Activated naive CD8-positive, alpha-beta T cell treated with anti-CD3 and anti-CD28 coated beads, Interleukin-2, amount 50 U/mL, for 24 hours (primary cell): ENCODE measurements around the gene DBNDD1.

Experiments
- ATAC-seq: fragments of 150-1000 bp; cut with Tn5 transposase; one replicate; pipeline ENCODE4 v1.10.0; 2021
- DNase-seq: peaks from one replicate; pipeline ENCODE4 v3.0.0; 2021
- H3K27ac Mint-ChIP-seq: one replicate; pipeline ENCODE4 v1.8.0; 2021; ENCODE audit warnings: mild to moderate bottlenecking, mixed read lengths
- H3K27me3 Mint-ChIP-seq: one replicate; pipeline ENCODE4 v1.8.0; 2021; ENCODE audit warnings: mixed read lengths
- H3K36me3 Mint-ChIP-seq: one replicate; pipeline ENCODE4 v1.8.0; 2021; ENCODE audit warnings: low read depth, mixed read lengths
- H3K4me1 Mint-ChIP-seq: one replicate; pipeline ENCODE4 v1.8.0; 2021; ENCODE audit warnings: mixed read lengths
- H3K4me3 Mint-ChIP-seq: one replicate; pipeline ENCODE4 v1.8.0; 2021; ENCODE audit warnings: mild to moderate bottlenecking, moderate library complexity, mixed read lengths
- H3K9me3 Mint-ChIP-seq: one replicate; pipeline ENCODE4 v1.8.0; 2021; ENCODE audit warnings: mixed read lengths

DBNDD1 gene

DNA sequence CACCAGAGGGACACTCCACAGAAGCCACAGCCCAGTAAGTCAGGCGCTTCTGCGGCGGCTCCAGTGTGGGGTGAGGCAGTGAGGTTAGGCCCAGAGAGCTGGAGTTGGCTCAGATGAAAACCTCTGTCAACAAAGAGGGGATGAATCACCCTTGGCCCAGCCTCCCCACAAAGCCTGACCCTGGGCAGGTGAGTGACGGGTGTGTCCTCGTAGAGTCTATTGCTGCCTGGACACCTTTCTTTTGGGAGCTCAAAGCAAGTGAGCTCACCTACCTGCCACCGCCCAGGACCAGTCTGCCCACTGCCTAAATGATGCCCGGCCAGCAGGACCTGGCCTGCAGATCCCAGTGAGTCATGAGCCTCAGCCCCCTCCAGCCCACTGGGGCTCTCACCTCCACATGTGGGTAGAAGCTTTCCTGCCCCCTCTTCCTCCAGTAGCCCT lies 24.9 kb upstream of the DBNDD1 start:
- Mint-ChIP-seq H3K9me3 (no peaks in the 10 kb centered on the region), H3K27ac (no peak overlapping the region), H3K4me1 (peaks cover 8% of the 10 kb centered on the region), H3K27me3 (peaks cover 12% of the 10 kb centered on the region), H3K36me3 (peaks cover 2% of the 10 kb centered on the region), H3K4me3 (no peak overlapping the region)
- DNase-seq (no peak), ATAC-seq (no peak)

DNA sequence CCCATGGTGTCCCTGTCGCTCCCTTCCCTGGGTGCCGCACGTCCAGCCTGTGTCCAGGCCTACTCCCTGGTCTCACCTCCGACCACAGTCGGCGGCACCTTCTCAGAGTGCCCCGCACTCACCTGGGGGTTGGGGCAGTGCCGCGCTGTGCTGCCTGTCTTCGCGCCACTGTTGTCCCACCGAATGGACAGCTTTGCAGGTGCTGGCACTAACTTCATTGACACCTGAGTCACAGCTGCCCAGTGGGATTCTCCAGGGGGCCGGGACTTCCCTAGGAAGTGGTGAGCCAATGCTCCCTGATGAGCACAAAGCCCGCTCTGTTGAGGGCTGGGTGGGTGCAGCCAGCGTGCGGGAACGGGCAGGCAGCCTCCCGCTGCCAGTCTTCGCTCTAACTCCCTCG lies 24.3 kb upstream of the DBNDD1 start:
- ATAC-seq (no peak), DNase-seq (no peak)
- H3K27ac Mint-ChIP-seq: no peak overlapping the region
- H3K4me3 Mint-ChIP-seq: no peak overlapping the region
- H3K27me3 Mint-ChIP-seq: peaks cover 10% of the 10 kb centered on the region
- peaks cover 4% of the 10 kb centered on the region for H3K4me1 Mint-ChIP-seq
- H3K9me3 Mint-ChIP-seq: no peaks in the 10 kb centered on the region
- peaks cover 2% of the 10 kb centered on the region for H3K36me3 Mint-ChIP-seq

DNA sequence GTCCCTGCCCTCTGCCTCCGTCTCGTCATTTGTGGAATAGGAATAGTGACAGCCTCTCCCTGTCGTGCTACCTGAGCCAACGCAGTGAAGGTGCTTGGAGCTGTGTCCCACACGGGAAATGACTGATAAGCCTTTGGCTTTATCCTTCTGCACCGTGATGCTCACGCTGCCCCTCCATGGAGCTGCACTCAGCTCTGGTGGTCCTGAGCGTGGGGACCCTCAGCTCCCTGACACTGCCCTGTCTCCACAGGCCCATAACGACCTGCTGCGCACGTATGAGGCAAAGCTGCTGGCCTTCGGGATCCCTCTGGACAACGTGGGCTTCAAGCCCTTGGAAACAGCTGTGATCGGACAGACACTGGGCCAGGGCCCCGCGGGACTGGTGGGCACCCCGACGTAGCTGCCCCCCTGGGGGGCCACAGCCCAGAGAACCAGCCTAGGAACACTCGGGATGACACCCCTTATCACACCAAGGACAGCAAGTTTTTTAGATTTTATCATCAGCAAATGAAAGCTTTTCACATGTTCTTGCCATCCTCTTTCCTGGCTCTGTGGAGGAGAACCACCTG lies 23.8 kb upstream of the DBNDD1 start:
- Mint-ChIP-seq H3K9me3 (no peaks in the 10 kb centered on the region), H3K4me3 (no peak overlapping the region), H3K36me3 (peaks cover 2% of the 10 kb centered on the region), H3K27me3 (peaks cover 5% of the 10 kb centered on the region), H3K4me1 (peaks cover 4% of the 10 kb centered on the region), H3K27ac (no peak overlapping the region)
- DNase-seq (no peak), ATAC-seq (no peak)

DNA sequence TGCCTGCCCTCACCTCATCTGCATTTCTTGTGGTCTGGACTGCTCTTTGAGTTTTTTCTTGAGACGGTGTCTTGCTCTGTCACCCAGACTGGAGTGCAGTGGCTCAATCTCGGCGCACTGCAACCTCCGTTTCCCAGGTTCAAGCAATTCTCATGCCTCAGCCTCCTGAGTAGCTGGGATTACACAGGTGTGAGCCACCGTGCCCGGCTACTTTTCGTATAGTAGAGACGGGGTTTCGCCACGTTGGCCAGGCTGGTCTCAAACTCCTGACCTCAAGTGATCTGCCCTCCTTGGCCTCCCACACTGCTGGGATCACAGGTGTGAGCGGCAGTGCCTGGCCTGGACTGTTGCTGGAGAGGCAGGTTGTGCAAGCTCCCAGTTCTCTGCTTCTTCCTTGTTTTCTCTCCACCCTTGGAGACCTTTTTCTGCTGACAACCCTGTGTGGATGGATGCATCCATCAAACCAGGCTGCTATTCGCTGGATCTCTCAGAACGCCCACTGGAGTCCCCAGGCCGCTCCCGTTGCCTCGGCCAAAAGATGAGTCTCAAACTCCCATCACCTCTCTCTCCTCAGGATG lies 22.7 kb upstream of the DBNDD1 start:
- Mint-ChIP-seq H3K27ac (no peak overlapping the region), H3K36me3 (peaks cover 2% of the 10 kb centered on the region), H3K4me1 (peaks cover 4% of the 10 kb centered on the region), H3K9me3 (no peaks in the 10 kb centered on the region), H3K4me3 (no peak overlapping the region), H3K27me3 (peaks cover 5% of the 10 kb centered on the region)
- ATAC-seq (no peak), DNase-seq (no peak)

DNA sequence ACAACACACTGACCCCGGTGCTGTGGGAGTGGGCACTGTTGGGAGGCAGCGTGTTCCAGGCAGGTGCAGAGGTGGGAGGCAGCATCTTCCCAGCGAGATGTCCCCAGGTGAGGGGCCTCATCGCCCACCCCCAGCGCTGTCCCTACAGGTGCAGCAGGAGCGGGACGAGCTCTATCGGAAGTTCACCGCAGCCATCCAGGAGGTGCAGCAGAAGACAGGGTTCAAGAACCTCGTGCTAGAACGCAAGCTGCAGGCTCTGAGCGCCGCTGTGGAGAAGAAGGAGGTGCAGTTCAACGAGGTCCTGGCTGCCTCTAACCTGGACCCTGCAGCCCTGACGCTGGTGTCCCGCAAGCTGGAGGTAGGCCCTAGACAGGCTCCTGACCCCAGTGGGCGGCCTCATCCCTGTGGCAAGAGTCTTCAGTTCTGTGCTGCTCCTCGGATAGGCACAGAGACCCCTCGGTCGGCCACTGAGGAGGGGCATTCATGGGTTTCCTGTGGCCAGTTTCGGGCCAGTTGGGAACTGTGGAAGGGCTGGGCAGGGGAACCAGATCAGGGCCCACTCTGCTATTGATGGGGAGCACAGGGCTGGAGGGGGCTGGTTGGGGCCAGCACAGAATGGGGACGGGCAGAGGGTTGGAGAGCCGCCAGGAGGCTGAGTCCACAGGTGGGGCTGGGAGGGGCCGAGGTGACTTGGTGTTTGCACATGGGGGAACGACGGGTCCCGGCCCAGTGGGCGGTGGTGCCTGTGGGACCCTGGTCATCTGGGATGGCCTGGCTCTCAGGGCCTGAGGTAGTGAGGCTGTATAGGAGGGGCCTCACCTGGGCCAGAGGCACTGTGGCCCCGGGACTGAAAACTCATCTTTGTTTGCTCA lies 21.1 kb upstream of the DBNDD1 start:
- peaks cover 2% of the 10 kb centered on the region for H3K36me3 Mint-ChIP-seq
- no peaks in the 10 kb centered on the region for H3K27me3 Mint-ChIP-seq
- H3K27ac Mint-ChIP-seq: no peak overlapping the region
- DNase-seq (no peak), ATAC-seq (no peak)
- no peaks in the 10 kb centered on the region for H3K4me1 Mint-ChIP-seq
- no peaks in the 10 kb centered on the region for H3K9me3 Mint-ChIP-seq
- H3K4me3 Mint-ChIP-seq: no peak overlapping the region

DNA sequence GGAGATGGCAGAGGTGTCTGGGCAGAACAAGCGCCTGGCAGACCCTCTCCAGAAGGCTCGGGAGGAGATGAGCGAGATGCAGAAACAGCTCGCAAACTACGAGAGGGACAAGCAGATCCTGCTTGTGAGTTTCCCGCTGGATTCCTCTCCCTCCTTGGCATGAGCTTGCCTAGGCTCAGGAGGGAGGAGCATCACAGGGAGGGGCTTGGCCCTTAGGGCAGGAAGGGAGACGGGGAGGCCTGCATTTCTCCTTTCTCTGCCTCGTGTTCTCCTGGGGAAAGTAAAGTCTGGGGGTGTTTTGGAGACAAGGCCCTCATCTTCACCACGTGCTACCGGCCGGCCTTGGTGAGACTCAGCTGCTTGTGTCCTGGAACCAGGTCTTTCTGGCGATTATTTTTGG lies 18.0 kb upstream of the DBNDD1 start:
- DNase-seq: no peak
- Mint-ChIP-seq H3K27ac (no peak overlapping the region), H3K4me3 (no peak overlapping the region), H3K9me3 (no peaks in the 10 kb centered on the region), H3K36me3 (peaks cover 4% of the 10 kb centered on the region), H3K4me1 (peaks cover under 1% of the 10 kb centered on the region), H3K27me3 (no peaks in the 10 kb centered on the region)
- ATAC-seq: no peak

DNA sequence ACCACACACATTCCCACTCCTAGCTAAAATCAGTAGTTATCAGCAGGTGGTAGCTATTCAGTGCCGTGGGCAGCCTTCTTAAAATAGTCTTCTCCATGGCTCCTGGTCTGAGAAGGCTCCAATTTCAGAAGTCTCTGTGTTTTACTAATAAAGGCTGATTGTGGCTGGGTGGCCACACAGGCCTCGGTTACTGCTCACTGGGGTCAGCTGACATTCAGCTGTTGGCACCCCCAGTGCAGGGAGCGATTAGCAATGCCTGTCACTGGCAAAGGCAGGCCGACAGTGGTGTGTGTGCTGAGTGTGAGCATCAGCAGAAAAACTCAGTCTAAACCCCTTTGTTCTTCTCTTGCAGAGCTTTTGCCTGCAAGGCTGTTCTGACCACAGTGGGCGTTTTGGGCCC lies 16.6 kb upstream of the DBNDD1 start:
- ATAC-seq (no peak), DNase-seq (no peak)
- H3K27me3 Mint-ChIP-seq: no peaks in the 10 kb centered on the region
- no peak overlapping the region for H3K27ac Mint-ChIP-seq
- no peak overlapping the region for H3K4me3 Mint-ChIP-seq
- peaks cover 9% of the 10 kb centered on the region for H3K36me3 Mint-ChIP-seq
- peaks cover 6% of the 10 kb centered on the region for H3K4me1 Mint-ChIP-seq
- peaks cover 7% of the 10 kb centered on the region for H3K9me3 Mint-ChIP-seq

DNA sequence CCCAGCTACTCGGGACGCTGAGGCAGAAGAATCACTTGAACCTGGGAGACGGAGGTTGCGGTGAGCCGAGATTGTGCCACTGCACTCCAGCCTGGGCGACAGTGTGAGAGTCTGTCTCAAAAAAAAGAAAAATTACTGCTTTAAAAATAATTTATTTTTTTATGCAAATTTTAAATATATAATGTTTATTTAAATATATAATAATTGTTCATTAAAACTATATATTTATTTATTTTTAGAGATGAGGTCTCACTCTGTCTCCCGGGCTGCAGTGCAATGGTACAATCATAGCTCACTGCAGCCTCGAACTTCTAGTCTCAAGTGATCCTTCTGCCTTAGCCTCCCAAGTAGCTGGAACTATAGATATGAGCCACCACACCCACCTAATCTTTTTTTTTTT lies 15.2 kb upstream of the DBNDD1 start:
- ATAC-seq (no peak), DNase-seq (no peak)

DNA sequence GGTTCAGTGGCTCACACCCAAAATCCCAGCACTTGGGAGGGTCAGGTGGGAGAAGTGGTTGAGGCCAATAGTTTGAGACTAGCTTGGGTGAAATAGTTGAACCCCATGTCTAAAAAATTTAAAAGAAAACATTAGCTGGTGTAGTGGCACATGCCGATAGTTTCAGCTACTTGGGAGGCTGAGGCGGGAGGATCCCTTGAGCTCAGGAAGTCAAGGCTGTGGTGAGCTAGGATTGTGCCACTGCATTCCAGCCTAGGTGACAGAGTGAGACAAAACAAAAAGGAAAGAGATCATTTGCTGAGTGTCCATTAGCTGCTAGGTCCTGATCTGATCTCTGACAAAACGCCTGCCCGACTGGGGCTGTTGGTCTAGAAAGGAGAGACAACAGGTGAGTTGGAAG lies 14.1 kb upstream of the DBNDD1 start:
- Mint-ChIP-seq H3K9me3 (peaks cover 7% of the 10 kb centered on the region), H3K27ac (no peak overlapping the region), H3K4me1 (peaks cover 6% of the 10 kb centered on the region), H3K36me3 (peaks cover 9% of the 10 kb centered on the region), H3K27me3 (no peaks in the 10 kb centered on the region), H3K4me3 (no peak overlapping the region)
- no peak for DNase-seq
- no peak for ATAC-seq

More for the DNA sequence above, 15.2 kb upstream of the DBNDD1 start:
- no peak overlapping the region for H3K4me3 Mint-ChIP-seq
- peaks cover 6% of the 10 kb centered on the region for H3K4me1 Mint-ChIP-seq
- H3K27ac Mint-ChIP-seq: no peak overlapping the region
- peaks cover 7% of the 10 kb centered on the region for H3K9me3 Mint-ChIP-seq
- H3K36me3 Mint-ChIP-seq: peaks cover 9% of the 10 kb centered on the region
- no peaks in the 10 kb centered on the region for H3K27me3 Mint-ChIP-seq

DNA sequence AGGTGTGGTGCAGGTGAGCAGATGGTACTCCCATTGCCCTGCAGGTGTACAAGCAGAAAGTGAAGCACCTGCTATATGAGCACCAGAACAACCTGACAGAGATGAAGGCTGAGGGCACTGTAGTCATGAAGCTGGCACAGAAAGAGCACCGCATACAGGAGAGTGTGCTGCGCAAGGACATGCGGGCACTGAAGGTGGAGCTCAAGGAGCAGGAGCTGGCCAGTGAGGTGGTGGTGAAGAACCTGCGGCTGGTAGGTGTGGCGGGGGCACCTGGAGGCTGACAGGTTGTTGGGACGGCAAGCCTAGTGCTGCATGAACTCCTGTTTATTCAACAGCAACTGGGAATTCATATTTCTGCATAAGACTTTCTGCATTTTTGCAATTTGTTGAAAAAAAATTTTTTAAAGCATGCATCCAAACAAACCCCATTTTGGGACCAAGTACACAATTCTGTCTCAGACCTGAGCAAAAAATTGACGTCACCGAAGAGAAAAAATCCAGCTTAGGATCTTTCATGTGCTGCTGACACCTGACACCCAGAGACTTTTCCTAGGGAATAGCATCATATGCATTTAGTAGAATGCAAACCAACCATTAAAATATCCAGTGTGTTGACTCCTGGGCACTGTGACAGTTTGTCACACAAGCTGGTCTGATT lies 13.5 kb upstream of the DBNDD1 start:
- peak; percentile 30 for ATAC-seq
- DNase-seq: no peak
- Mint-ChIP-seq H3K36me3 (peaks cover 9% of the 10 kb centered on the region), H3K4me1 (peaks cover 6% of the 10 kb centered on the region), H3K27ac (peak overlapping the region; percentile 46), H3K27me3 (no peaks in the 10 kb centered on the region), H3K9me3 (peaks cover 7% of the 10 kb centered on the region), H3K4me3 (peak overlapping the region; percentile 30)

DNA sequence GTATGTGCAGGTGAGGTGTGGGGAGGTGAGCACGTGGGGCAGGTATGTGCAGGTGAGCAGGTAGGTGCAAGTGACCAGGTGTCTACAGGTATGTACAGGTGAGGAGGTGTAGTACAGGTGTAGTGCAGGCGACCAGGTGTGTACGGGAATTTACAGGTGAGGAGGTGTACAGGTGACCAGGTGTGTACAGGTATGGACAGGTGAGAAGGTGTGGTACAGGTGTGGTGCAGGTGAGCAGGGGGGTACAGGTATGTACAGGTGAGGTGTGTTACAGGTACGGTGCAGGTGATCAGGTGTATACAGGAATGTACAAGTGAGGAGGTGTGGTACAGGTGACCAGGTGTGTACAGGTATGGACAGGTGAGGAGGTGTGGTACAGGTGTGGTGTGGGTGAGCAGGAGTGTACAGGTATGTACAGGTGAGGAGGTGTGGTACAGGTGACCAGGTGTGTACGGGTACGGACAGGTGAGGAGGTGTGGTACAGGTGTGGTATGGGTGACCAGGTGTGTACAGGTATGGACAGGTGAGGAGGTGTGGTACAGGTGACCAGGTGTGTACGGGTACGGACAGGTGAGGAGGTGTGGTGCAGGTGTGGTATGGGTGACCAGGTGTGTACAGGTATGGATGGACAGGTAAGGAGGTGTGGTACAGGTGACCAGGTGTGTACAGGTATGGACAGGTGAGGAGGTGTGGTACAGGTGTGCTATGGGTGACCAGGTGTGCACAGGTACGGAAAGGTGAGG lies 12.8 kb upstream of the DBNDD1 start:
- peaks cover 6% of the 10 kb centered on the region for H3K4me1 Mint-ChIP-seq
- H3K9me3 Mint-ChIP-seq: peaks cover 7% of the 10 kb centered on the region
- H3K36me3 Mint-ChIP-seq: peaks cover 9% of the 10 kb centered on the region
- H3K27me3 Mint-ChIP-seq: no peaks in the 10 kb centered on the region
- H3K4me3 Mint-ChIP-seq: peak overlapping the region; percentile 30
- peak overlapping the region; percentile 93 for H3K27ac Mint-ChIP-seq
- DNase-seq (no peak), ATAC-seq (no peak)

DNA sequence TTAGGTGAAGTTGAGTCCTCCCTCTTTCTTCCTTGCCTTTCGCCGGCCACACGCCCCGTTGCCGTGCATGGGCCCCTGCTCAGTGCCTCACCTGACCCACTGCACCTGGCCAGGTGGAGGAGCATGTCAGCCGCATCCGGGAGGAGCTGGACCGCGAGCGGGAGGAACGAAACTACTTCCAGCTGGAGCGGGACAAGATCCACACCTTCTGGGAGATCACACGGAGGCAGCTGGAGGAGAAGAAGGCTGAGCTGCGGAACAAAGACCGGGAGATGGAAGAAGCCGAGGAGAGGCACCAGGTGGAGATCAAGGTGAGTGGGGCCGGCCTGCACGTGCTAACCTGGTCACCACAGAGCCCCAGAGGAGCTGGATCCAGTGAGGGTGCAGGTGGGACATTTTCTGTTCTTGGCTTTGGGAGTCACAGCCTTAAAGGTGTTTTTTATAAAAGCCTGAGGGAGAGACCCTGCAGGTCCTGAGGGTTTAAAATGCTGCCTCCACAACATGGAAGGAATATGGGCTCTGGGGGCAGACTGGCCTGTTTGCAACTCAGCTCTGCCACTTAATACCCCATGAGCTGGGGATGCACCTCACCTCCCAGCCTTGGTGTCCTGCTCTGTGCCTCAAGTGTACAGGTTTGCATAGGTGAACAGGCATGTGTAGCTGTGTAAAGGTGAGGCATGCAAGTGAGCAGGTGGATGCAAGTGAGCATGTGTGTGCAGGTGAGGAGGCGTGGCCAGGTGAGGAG lies 12.1 kb upstream of the DBNDD1 start:
- no peaks in the 10 kb centered on the region for H3K27me3 Mint-ChIP-seq
- no peak overlapping the region for H3K4me3 Mint-ChIP-seq
- peak overlapping the region; percentile 93 for H3K27ac Mint-ChIP-seq
- DNase-seq (no peak), ATAC-seq (no peak)
- peaks cover 8% of the 10 kb centered on the region for H3K4me1 Mint-ChIP-seq
- peaks cover 7% of the 10 kb centered on the region for H3K9me3 Mint-ChIP-seq
- H3K36me3 Mint-ChIP-seq: peaks cover 9% of the 10 kb centered on the region

DNA sequence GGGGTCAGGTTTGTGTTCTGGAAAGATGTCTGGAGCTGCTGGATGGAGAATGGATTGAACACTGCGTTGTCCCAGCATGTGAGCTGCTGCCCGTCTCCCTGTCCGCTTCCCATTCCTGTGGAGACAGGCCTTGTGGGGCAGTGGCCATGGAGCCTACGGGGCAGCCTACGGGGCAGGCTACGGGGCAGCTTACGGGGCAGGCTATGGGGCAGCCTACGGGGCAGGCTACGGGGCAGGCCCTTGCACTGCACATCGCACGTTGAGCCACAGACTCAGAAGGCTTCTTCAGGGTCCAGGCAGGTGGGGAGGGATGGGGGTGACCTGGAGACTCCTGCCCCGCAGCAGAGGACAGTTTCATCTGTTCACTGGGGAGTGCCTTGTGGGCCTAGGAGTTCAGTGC lies 9.7 kb upstream of the DBNDD1 start:
- no peaks in the 10 kb centered on the region for H3K27me3 Mint-ChIP-seq
- H3K27ac Mint-ChIP-seq: no peak overlapping the region
- no peak for ATAC-seq
- H3K4me3 Mint-ChIP-seq: no peak overlapping the region
- peaks cover 13% of the 10 kb centered on the region for H3K4me1 Mint-ChIP-seq
- no peak for DNase-seq
- H3K36me3 Mint-ChIP-seq: peaks cover 9% of the 10 kb centered on the region
- peaks cover 7% of the 10 kb centered on the region for H3K9me3 Mint-ChIP-seq

DNA sequence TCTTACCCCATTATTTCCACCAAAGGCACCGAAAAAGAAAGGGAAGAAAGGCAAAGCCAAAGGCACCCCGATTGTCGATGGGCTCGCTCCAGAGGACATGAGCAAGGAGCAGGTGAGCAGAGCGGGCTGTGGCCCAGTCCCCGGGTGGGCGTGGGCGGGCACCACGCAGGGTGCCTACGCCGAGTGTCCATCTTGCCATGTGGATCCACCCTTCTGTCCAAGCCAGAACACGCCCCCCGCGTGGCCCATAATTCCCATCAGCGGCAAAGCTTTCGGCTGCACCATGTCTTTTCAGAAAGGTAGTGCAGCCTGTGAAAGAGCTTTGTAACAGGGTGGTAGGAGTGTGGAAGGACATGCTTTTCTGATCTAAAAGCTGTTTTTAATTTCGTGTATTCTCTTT lies 8.4 kb upstream of the DBNDD1 start:
- peaks cover 13% of the 10 kb centered on the region for H3K4me1 Mint-ChIP-seq
- H3K9me3 Mint-ChIP-seq: peaks cover 7% of the 10 kb centered on the region
- no peak overlapping the region for H3K27ac Mint-ChIP-seq
- ATAC-seq: no peak
- peaks cover 9% of the 10 kb centered on the region for H3K36me3 Mint-ChIP-seq
- no peak overlapping the region for H3K4me3 Mint-ChIP-seq
- DNase-seq: no peak
- H3K27me3 Mint-ChIP-seq: no peaks in the 10 kb centered on the region
